Kidney tubule cell (primary cell): ENCODE measurements around the gene STAM2.
"Not testable (repeated sequence)": the region's sequence is repeated elsewhere in the genome, so short reads cannot be mapped to it uniquely, and the experiment has no call there.

ENCODE experiments used
- DNase-seq: peaks from one replicate; pipeline ENCODE4 v3.0.0-alpha.2; 2018; ENCODE audit warnings: low spot score

The STAM2 gene

DNA sequence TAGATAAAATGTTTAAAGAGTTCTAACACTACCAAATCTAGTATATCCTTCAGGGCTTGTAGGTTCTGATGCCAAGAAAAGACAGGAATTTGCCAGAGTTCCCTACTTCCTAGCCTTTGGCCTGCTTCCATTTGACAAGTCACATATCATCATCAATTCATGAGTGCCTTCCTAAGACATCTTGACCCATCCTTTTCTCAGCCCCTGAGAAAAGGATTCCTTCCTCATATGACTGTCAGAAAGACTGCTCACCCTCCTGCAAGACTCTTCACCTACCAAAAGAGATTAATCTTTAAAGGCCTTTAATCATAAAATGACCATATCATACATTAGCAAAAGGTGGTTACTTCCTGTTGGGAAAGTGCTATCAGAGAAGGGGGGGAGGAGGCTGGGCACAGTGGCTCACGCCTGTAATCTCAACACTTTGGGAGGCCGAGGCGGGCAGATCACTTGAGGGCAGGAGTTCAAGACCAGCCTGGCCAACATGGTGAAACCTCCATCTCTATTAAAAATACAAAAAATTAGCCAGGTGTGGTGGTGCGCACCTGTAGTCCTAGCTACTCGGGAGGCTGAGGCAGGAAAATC lies 3.3 kb downstream of the STAM2 start:
- DNase-seq: peak; percentile 52

DNA sequence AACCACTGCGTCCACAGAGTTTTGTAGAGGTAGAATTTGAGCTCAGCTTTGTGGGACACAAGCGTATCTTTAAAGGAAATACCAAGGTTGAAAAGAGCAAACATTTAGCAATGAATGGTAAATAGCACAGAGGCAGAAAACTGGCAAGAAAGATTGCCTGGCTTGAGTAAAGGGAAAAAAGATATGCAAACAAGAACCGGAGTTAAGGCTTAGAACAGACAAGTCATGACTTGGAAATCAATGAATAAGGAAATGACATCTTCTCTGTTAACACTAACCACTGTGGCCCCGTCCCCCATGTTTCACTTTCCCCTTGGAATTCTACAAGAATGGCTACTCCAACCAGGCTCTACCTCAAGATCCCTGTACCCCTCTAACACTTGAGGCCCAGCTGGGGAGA lies 3.8 kb downstream of the STAM2 start:
- peak; percentile 45 for DNase-seq

DNA sequence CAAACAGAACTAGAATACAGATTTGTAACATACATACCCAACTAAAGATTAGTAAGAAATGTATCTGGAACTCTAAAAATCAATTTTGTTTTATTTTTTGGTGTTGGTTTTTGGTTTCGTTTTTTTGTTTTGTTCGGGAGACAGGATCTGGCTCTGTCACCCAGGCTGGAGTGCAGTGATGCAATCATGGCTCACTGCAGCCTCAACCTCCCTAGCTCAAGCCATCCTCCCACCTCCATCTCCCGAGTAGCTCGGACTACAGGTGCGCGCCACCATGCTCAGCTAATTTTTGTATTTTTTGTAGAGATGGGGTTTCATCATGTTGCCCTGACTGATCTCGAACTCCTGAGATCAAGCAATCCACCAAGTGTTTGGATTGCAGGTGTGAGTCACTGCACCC lies 6.4 kb downstream of the STAM2 start:
- DNase-seq: not testable (repeated sequence)

DNA sequence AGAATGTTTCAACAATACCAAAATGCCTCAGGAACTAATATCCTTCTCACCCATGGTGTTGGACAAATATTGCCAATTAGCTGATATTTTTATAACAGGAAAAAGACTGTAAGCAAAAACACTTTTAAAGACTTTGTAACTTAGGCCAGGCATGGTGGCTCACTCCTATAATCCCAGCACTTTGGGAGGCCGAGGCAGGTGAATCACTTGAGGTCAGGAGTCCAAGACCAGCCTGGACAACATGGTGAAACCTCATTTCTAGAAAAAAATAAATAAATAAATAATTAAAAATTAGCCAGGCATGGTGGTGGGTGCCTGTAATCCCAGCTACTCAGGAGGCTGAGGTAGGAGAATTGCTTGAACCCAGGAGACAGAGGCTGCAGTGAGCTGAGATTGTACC lies 8.1 kb downstream of the STAM2 start:
- not testable (repeated sequence) for DNase-seq

DNA sequence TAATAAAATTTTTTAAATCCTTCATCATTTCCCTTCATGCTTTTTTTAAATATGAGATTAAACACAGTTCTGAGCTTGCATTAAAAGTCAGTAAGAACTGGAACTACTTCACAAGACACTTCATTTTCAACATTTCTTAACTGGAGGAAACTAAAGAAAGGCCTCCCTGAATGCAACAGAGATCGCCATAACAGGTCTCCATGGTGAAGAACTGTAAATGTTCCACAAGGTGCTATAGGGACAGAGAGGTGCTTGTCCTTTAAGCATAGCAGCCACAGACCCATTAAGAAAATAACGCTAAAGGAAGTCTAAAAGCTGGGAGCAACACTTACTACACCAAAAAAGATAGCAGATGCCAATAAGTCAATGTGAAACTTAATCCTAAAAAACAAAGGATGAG lies 8.5 kb downstream of the STAM2 start:
- no peak for DNase-seq

DNA sequence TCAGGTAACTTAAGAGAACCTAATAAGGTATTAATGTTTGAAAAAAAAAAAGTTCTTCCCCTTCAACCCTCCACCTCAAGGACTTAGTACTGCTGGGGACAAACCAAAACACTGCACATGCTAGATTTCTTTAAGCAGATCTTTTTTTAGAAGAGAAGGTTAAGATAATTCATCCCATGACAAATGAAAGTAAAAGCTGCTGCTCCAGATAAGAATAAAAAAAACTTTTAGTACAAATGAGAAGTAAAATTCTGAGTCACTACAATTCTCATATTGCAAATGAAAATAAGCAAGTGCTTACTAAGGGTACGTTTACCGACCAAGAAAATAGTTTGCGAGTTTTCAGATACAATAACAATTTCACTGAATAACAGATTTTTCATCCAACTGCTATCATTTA lies 8.9 kb downstream of the STAM2 start:
- DNase-seq: no peak

DNA sequence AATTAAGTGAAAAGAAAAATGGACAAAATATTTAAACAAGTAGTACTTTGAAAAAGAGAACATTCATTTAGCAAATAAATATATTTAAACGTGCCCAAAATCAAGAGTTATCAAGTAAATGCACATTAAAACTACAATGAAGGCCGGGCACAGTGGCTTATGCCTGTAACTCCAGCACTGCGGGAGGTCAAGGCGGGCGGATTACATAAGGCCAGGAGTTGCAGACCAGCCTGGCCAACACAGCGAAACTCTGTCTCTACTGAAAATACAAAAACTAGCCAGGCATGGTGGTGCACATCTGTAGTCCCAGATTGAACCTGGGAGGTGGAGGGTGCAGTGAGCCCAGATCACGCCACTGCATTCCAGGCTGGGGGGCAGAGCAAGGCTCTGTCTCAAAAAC lies 9.8 kb downstream of the STAM2 start:
- DNase-seq: peak; percentile 5

DNA sequence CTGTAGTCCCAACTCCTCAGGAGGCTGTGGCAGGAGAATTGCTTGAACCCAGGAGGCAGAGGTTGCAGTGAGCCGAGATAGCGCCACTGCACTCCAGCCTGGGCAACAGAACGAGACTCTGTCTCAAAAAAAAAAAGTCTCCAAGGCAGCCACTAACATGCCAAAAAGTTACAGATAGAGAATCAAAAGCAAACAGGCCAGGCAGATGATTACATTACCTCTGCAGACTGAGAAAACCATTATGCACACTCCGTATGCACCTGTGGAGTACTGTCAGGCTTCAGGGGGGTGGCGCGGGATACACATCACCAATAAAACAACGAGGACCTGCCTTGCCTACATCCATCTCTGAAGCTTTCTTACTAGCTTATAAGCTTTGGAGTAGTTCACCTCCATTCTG lies 10.3 kb downstream of the STAM2 start:
- no peak for DNase-seq

DNA sequence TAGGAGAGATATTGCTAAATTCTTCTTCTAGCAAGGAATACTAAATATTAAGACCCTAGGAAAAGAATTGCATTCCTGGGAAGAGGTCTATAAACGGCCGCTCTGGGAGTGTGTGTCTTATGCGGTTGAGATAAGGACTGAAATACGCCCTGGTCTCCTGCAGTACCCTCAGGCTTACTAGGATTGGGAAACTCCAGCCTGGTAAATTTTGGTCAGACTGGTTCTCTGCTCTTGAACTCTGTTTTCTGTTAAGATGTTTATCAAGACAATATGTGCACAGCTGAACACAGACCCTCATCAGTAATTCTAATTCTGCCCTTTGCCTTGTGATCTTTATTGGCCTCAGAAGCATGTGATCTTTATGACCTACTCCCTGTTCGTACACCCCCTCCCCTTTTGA lies 11.9 kb downstream of the STAM2 start:
- DNase-seq: not testable (repeated sequence)

DNA sequence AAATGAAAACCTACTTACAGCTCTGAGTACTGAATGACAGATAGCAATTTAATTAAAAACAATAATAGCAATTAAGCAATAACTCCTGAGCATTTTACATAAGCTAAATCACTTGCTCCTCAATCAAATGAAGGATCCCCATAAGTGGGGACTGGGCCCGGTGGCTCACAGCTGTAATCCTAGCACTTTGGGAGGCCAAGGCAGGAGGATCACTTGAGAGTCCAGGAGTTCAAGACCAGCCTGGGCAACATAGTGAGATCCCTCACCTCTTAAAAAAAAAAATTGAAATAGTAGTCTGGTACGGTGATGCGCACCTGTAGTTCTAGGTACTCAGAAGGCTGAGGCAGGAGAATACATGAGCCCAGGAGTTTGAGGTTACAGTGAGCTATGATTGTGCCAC lies 13.4 kb downstream of the STAM2 start:
- no peak for DNase-seq

DNA sequence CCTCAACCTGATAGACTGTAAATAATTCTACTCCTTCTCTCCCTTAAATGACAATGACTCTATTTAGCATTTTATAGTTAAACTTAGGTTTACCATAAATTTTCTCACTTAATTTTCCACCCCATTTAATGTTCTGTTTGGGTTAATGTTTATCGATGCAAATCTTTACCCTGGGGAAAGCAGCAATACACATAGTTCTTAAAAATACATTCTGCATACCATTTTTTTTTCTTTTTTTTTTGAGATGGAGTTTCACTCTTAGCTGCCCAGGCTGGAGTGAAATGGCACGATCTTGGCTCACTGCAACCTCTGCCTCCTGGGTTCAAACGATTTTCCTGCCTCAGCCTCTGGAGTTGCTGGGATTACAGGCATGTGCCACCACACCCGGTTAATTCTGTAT lies 14.0 kb downstream of the STAM2 start:
- no peak for DNase-seq

DNA sequence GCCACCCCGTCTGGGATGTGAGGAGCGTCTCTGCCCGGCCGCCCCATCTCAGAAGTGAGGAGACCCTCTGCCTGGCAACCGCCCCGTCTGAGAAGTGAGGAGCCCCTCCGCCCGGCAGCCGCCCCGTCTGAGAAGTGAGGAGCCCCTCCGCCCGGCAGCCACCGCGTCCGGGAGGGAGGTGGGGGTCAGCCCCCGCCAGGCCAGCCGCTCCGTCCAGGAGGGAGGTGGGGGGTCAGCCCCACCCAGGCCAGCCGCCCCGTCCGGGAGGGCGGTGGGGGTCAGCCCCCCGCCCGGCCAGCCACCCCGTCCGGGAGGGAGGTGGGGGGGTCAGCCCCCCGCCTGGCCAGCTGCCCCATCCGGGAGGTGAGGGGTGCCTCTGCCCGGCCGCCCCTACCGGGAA lies 15.2 kb downstream of the STAM2 start:
- not testable (repeated sequence) for DNase-seq

DNA sequence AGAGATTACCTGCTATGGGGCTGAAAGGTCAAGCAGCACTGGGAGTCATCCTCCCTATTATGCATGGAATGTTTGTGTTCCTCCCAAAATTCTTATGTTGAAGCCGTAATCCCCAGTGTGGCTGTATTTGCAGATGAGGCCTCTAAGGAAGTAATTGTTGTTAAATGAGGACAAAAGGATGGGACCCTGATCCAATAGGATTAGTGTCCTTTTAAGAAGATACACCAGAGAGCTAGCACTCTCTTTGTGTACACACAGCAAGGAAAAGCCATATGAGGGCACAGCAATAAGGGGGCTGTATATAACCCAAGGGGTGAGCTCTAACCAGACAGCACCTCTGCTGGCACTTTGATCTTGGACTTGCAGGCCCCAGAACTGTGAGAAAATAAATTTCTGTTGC lies 18.3 kb downstream of the STAM2 start:
- no peak for DNase-seq

DNA sequence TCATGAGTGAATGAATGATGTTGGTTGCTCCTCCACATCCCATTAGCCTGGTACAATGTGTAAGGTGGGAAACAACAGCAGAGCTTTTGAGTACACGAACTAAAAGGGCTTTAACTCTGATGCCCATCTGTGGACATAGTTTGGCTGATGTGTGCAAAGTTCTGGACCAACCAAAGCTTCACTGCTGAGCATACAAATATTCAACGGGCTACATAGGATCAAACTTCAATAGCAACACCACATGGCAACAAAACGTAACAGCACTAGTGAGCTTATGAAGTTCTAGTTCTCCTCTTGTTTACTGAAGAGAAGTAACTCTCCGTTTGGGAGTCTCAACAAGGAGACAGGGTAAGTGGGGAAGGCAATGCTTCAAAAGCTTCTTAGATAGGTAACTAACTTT lies 20.4 kb downstream of the STAM2 start:
- no peak for DNase-seq

DNA sequence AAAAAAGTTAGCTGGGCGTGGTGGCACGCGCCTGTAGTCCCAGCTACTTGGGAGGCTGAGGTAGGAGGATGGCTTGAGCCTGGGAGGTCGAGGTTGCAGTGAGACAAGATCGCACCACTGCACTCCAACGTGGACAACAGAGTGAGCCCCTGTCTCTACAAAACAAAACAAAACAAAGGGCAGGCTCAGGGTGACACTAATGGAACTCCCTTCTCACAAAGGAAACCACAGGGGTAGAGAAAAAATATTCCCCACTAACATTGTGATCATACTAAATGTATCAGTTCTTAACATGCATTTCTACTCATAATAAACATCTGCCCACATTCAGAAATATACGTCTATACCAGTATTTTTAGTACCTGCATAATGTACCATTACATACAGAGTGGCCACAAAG lies 21.1 kb downstream of the STAM2 start:
- DNase-seq: no peak

DNA sequence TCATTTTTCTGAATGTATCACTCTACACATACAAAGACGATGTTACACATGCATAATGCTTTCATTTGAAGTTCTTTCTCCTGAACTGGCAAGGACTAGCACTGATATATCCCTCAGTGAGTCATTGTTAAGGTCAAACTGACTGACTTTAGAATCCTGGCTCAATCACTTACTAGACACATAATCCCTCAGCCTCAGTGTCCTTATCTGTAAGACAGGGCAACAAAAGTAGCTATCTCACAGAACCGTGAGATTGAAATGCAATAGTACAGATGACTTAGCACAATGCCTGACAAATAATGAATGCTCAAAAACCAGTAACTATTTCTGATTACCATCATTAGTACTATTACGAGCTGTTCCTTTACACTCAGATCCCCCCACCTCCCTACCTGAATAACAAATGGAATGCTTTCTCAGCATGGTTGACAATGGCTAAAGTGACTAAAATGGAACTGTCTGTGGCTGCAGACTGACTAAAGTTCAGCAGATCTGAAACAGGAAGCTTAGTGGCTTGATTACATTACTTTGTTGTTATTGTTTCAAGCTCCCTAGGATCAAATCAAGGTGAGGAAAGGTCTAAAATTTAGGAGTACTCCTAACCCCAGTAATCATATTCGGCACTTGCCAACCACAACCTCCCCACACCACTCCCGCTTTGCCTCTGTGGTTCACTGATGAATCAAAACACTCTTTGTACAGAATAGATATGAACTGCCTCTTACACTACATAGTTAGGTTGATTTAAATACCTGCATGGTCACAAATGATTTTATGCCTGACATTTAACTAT lies 40.9 kb downstream of the STAM2 start:
- DNase-seq: peak; percentile 24

DNA sequence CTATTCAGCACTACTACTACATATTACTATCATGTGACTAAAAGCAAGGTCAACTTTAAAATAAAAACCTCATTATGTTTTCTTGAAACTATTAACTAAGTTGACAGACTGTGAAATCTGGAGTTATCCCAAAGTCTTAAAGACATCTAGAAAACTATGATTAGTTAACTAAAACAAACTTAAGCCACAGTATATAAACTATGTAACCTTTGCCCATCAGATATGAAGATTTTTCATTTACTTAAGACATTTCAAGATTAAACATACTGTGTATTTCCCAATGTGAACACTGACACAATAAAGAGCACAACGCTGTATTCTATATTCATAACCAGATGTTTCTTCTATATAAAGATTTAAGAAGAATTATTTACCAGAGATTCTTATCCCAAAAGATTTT lies 43.3 kb downstream of the STAM2 start:
- no peak for DNase-seq

DNA sequence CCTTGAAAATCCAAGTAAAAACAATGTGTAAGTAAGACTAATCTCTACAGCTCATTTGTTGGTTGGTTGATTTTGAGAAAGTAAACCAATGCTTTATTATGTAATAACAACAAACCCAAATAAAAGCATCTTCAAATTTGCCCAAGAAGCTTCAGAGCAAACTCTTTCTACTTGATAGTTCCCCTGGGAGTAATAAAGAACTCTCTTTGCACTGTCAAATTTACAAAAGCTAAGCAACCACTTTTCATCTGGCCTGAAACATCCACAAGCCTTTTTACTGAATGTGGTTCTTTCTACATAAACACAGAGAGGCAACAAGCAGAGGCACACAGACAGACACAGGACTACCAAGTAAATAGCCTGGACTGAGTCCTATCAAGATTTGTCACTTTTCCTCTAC lies 47.9 kb downstream of the STAM2 start:
- no peak for DNase-seq

DNA sequence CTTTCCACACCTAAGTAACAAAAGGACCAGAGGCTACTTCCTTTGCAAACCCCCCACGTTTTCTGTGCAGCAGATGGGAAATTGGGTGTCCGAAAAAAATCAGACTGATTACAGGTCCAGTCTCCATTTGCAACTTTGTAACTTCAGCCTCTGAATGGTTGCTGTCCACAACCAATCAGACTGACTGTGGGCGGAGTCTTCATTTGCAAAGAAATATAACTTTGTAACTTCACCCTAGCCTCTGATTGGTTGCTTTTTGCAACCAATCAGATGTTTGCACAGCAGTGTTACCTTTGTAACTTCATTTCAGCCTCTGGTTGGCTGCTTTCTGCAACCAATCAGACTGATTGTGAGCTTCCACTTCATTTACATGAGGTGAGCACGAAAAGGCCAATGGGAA lies 48.9 kb downstream of the STAM2 start:
- DNase-seq: no peak

DNA sequence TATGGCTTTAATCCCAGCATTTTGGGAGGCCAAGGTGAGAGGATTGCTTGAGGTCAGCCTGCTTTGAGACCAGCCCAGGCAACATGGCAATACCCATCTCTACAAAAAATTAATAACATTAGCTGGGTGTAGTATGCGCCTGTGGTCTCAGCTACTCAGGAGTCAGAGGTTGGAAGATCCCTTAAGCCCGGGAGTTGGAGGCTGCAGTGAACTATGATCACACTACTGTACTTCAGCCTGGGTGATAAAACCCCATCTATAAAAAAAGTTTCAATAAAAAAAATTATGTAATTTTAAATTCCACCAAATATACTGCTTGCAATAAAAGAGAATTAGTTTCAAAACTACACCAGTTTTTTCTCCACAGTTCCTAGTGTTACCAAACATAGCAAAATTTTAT lies 53.4 kb downstream of the STAM2 start:
- no peak for DNase-seq

DNA sequence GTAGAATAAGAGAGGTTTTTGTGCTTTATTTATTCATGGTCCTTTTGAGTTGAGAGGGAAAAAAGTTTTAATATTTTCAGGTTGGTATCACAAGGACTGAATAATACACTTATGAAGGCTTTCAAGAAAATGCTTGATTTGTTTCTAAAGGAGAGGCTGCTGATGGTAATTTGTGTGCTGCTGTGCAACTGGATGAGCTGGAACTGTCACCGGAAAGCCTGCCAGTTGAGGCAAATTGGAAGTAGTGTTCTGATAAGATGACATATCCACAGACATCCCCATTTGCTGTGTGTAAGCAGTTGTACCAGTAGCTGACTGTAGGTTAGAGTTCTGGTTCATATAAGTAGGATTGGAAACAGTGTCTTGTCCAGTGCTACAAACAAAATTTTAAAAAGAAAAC lies 55.1 kb downstream of the STAM2 start:
- DNase-seq: no peak

DNA sequence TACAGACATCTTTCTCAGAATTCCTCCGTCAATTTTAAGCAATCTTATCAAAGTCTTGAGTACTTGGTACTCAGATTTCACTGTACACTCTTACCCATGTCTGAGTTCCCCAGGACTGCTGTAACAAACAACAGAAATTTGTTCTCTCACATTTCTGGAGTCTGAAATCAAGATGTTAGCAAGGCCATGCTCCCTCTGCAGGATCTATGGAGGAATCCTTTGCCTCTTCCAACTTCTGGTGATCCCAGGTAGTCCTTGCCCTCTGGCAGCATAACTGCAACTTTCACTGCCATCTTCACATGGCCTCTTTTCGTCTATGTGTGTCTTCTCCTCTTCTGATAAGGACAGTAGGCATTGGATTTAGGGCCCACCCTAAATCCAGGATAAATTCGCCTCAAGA lies 59.6 kb downstream of the STAM2 start:
- DNase-seq: no peak

DNA sequence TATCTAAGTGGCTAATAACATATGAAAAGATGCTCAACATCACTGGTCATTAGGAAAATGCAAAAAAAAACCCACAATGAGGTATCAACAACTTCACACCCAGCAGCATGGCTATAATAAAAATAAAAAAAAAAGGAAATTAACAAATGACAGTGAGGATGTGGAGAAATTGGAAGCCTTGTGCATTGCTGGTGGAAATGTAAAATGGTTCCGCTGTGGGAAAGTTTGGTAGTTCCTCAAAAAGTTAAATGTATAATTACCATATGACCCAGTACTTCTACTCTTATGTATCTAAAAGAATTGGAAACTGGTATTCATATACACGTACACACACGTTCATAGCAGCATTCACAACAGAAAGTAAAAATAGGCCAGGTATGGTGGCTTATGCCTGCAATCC lies 61.2 kb downstream of the STAM2 start:
- DNase-seq: no peak

DNA sequence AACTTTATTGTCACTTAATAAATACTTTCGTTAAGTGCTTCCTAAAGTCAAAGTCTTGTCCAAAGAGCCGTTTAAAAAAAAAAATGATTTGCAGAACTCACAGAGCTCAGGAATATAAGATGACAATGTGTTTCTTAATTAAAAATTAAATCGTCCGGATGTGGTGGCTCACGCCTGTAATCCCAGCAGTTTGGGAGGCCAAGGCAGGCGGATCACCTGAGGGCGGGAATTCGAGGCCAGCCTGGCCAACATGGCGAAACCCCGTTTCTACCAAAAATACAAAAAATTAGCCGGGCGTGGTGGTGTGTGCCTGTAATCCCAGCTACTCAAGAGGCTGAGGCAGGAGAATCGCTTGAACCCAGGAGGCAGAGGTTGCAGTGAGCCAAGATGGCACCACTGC lies 68.4 kb downstream of the STAM2 start:
- DNase-seq: not testable (repeated sequence)
